Liver (tissue), 9 donors: ENCODE measurements around the gene LDLR. TPM values are rescaled to one million over a fixed set of nuclear protein-coding genes. Genes with fewer than 3 reads are reported as not detected.
A peak's percentile ranks its signal among the peaks of the same experiment; 100 is the strongest.

Experiments used
- DNase-seq: peaks from one replicate; pipeline ENCODE4 v3.0.0-alpha.2; 2017; ENCODE audit warnings: low spot score
- H3K27ac ChIP-seq, 2 donors: one replicate each; pipeline ENCODE4 v1.7.0; 2013; ENCODE audit warnings: inconsistent platforms in 2 of 2, low read length in 2 of 2, control low read depth in 1 of 2, low read depth in 1 of 2, mild to moderate bottlenecking in 1 of 2
- H3K27me3 ChIP-seq, 4 donors: one replicate each; pipeline versions ENCODE4 v1.6.1 to v1.7.0; 2013; ENCODE audit warnings: low read length in 3 of 4, inconsistent platforms in 1 of 4, mild to moderate bottlenecking in 1 of 4, moderate library complexity in 1 of 4; ENCODE audit not compliant: control insufficient read depth in 4 of 4, insufficient read depth in 4 of 4
- H3K36me3 ChIP-seq, 4 donors: one replicate each; pipeline versions ENCODE4 v1.6.1 to v1.7.0; 2013; ENCODE audit warnings: low read length in 3 of 4, mild to moderate bottlenecking in 3 of 4, low read depth in 1 of 4, moderate library complexity in 1 of 4; ENCODE audit not compliant: control insufficient read depth in 4 of 4, insufficient read depth in 3 of 4
- H3K4me1 ChIP-seq, 4 donors: one replicate each; pipeline versions ENCODE4 v1.6.1 to v1.7.0; 2013; ENCODE audit warnings: low read length in 3 of 4, mild to moderate bottlenecking in 3 of 4, moderate library complexity in 1 of 4; ENCODE audit not compliant: control insufficient read depth in 4 of 4, insufficient read depth in 4 of 4
- H3K4me3 ChIP-seq, 3 donors: one replicate each; pipeline versions ENCODE4 v1.6.1 to v1.7.0; 2013; ENCODE audit warnings: low read length in 3 of 3, control low read depth in 1 of 3, low read depth in 1 of 3, mild to moderate bottlenecking in 1 of 3
- H3K9ac ChIP-seq, 2 donors: one replicate each; pipeline ENCODE4 v1.7.0; 2013; ENCODE audit warnings: low read length in 2 of 2, mild to moderate bottlenecking in 2 of 2, moderate library complexity in 2 of 2, control low read depth in 1 of 2, low read depth in 1 of 2
- H3K9me3 ChIP-seq, 4 donors: one replicate each; pipeline versions ENCODE4 v1.6.1 to v1.7.0; 2013; ENCODE audit warnings: low read length in 3 of 4; ENCODE audit not compliant: control insufficient read depth in 4 of 4
- EGR1 ChIP-seq, 2 donors: IDR thresholded peaks; 2 replicates each; pipeline ENCODE4 v1.6.1; 2016 to 2018; ENCODE audit warnings: antibody characterized with exemption in 2 of 2, low read depth in 2 of 2
- FOXA1 ChIP-seq: IDR thresholded peaks from 2 replicates; pipeline ENCODE4 v1.6.1; 2016; ENCODE audit warnings: antibody characterized with exemption
- FOXA2 ChIP-seq: IDR thresholded peaks from 2 replicates; pipeline ENCODE4 v1.6.1; 2016; ENCODE audit warnings: antibody characterized with exemption
- GABPA ChIP-seq, 2 donors: IDR thresholded peaks in 1 of 2; conservative IDR thresholded peaks in 1 of 2; 2 replicates each; pipeline ENCODE4 v1.6.1; 2016; ENCODE audit warnings: antibody characterized with exemption in 2 of 2, mild to moderate bottlenecking in 1 of 2, moderate library complexity in 1 of 2
- HNF4A ChIP-seq, 2 donors: conservative IDR thresholded peaks; 2 replicates each; pipeline ENCODE4 v1.6.1; 2016; ENCODE audit warnings: antibody characterized with exemption in 2 of 2, mild to moderate bottlenecking in 2 of 2
- HNF4G ChIP-seq: IDR thresholded peaks from 2 replicates; pipeline ENCODE4 v1.6.1; 2016; ENCODE audit warnings: antibody characterized with exemption
- JUND ChIP-seq, 2 donors: IDR thresholded peaks; 2 replicates each; pipeline ENCODE4 v1.6.1; 2016; ENCODE audit warnings: antibody characterized with exemption in 2 of 2
- MAX ChIP-seq: IDR thresholded peaks from 2 replicates; pipeline ENCODE4 v1.6.1; 2016; ENCODE audit warnings: antibody characterized with exemption
- NR2F2 ChIP-seq: IDR thresholded peaks from 2 replicates; pipeline ENCODE4 v1.6.1; 2016; ENCODE audit warnings: antibody characterized with exemption
- RAD21 ChIP-seq, 2 donors: IDR thresholded peaks; 2 replicates each; pipeline ENCODE4 v1.6.1; 2016; ENCODE audit warnings: antibody characterized with exemption in 2 of 2, mild to moderate bottlenecking in 2 of 2
- RXRA ChIP-seq, 2 donors: IDR thresholded peaks; 2 replicates each; pipeline ENCODE4 v1.6.1; 2017 to 2018; ENCODE audit warnings: antibody characterized with exemption in 2 of 2, mild to moderate bottlenecking in 1 of 2
- SP1 ChIP-seq: IDR thresholded peaks from 2 replicates; pipeline ENCODE4 v1.6.1; 2018; ENCODE audit warnings: antibody characterized with exemption, mild to moderate bottlenecking
- TAF1 ChIP-seq: conservative IDR thresholded peaks from 2 replicates; pipeline ENCODE4 v1.6.1; 2016; ENCODE audit warnings: antibody characterized with exemption, mild to moderate bottlenecking
- YY1 ChIP-seq: IDR thresholded peaks from 2 replicates; pipeline ENCODE4 v1.6.1; 2016; ENCODE audit warnings: antibody characterized with exemption, mild to moderate bottlenecking
- ZBTB33 ChIP-seq: IDR thresholded peaks from 2 replicates; pipeline ENCODE4 v1.6.1; 2016; ENCODE audit warnings: antibody characterized with exemption
- WGBS: extraction: QIAGEN DNeasy Blood & Tissue Kit; methylation state at CpG from one replicate; pipeline ENCODE4 v1.1.7; 2013; 5-methylcytosine and 5-hydroxymethylcytosine counted together
- polyA plus RNA-seq, 2 donors: library from polyadenylated mRNA; stranded (reverse) in 1 of 2; unstranded in 1 of 2; fragments of 200-250 nt in 1 of 2; fragments of >200 nt in 1 of 2; fragmentation: Nextera tagmentation in 1 of 2; extraction: Ambion mirVana in 1 of 2; gene quantifications; one replicate each; pipeline versions ENCODE4 v1.2.1 to v1.2.3, GENCODE V29; 2013 to 2015
- total RNA-seq, 2 donors: library from RNA; depleted of rRNA; stranded (reverse); fragments of >200 nt; gene quantifications; one replicate each; pipeline ENCODE4 v1.2.3, GENCODE V29; 2014
- TF ChIP-seq, protein P1 (sequence below): fragments of 150-350 bp; IDR thresholded peaks from 2 replicates; pipeline ENCODE4 v1.5.1; 2017; ENCODE audit warnings: improper control_type of control experiment, low read depth, low read length; ENCODE audit not compliant: missing input control
- TF ChIP-seq, protein P2 (sequence below): IDR thresholded peaks from 2 replicates; pipeline ENCODE4 v1.6.1; 2016; ENCODE audit warnings: antibody characterized with exemption
- TF ChIP-seq, protein P3 (sequence below): IDR thresholded peaks from 2 replicates; pipeline ENCODE4 v1.6.1; 2016; ENCODE audit warnings: antibody characterized with exemption, mild to moderate bottlenecking
- donor health status: healthy.
- donor health status: healthy.
- donor health status: healthy.
- donor health status: healthy.
- donor health status: healthy.

The LDLR gene
- total and polyA plus RNA-seq, 4 donors: 17.3 to 141 (median 63.9) TPM

GRCh38 chr19:11141937-11142527 is 52.8 kb downstream of the LDLR start:
- no peak for TF ChIP-seq EGR1 (IDR thresholded peaks at IDR 0.05; ENCODE audit: low read depth in 2 of 2)
- no peak for TF ChIP-seq RXRA (IDR thresholded peaks at IDR 0.05)
- TF ChIP-seq ZBTB33: no peak
- Histone ChIP-seq H3K27ac (peak overlapping the region; percentile 79 to 95), H3K4me1 (peaks cover 13 to 50% (median 37%) of the 10 kb centered on the region in 4 donors), H3K9ac (no peak overlapping the region), H3K36me3 (no peaks in the 10 kb centered on the region), H3K4me3 (no peak overlapping the region), H3K27me3 (no peaks in the 10 kb centered on the region), H3K9me3 (no peaks in the 10 kb centered on the region)
- DNase-seq: no peak
- WGBS: 86% methylated on average over 9 of the region's 9 CpGs

GRCh38 chr19:11142528-11143171 is 53.4 kb downstream of the LDLR start:
- H3K27ac ChIP-seq: peak overlapping the region; percentile 79 to 95
- TF ChIP-seq, protein P1, sequence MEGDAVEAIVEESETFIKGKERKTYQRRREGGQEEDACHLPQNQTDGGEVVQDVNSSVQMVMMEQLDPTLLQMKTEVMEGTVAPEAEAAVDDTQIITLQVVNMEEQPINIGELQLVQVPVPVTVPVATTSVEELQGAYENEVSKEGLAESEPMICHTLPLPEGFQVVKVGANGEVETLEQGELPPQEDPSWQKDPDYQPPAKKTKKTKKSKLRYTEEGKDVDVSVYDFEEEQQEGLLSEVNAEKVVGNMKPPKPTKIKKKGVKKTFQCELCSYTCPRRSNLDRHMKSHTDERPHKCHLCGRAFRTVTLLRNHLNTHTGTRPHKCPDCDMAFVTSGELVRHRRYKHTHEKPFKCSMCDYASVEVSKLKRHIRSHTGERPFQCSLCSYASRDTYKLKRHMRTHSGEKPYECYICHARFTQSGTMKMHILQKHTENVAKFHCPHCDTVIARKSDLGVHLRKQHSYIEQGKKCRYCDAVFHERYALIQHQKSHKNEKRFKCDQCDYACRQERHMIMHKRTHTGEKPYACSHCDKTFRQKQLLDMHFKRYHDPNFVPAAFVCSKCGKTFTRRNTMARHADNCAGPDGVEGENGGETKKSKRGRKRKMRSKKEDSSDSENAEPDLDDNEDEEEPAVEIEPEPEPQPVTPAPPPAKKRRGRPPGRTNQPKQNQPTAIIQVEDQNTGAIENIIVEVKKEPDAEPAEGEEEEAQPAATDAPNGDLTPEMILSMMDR: no peak
- TF ChIP-seq JUND (IDR thresholded peaks at IDR 0.05) (peak; percentile 61 to 75), EGR1 (IDR thresholded peaks at IDR 0.05; ENCODE audit: low read depth in 2 of 2) (no peak), SP1 (peak; percentile 30), MAX (no peak), YY1 (peak; percentile 27), RAD21 (IDR thresholded peaks at IDR 0.05) (peak in 1 of 2 donors; percentile 9), RXRA (IDR thresholded peaks at IDR 0.05) (peak in 1 of 2 donors; percentile 18), ZBTB33 (no peak), NR2F2 (peak; percentile 20), TAF1 (no peak), HNF4G (no peak), GABPA (IDR thresholded peaks at IDR 0.05 in 1 of 2, conservative IDR thresholded peaks at IDR 0.05 in 1 of 2) (no peak), FOXA2 (no peak), FOXA1 (no peak), HNF4A (conservative IDR thresholded peaks at IDR 0.05) (no peak)
- TF ChIP-seq, protein P2, sequence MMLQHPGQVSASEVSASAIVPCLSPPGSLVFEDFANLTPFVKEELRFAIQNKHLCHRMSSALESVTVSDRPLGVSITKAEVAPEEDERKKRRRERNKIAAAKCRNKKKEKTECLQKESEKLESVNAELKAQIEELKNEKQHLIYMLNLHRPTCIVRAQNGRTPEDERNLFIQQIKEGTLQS: peak; percentile 49
- TF ChIP-seq, protein P3, sequence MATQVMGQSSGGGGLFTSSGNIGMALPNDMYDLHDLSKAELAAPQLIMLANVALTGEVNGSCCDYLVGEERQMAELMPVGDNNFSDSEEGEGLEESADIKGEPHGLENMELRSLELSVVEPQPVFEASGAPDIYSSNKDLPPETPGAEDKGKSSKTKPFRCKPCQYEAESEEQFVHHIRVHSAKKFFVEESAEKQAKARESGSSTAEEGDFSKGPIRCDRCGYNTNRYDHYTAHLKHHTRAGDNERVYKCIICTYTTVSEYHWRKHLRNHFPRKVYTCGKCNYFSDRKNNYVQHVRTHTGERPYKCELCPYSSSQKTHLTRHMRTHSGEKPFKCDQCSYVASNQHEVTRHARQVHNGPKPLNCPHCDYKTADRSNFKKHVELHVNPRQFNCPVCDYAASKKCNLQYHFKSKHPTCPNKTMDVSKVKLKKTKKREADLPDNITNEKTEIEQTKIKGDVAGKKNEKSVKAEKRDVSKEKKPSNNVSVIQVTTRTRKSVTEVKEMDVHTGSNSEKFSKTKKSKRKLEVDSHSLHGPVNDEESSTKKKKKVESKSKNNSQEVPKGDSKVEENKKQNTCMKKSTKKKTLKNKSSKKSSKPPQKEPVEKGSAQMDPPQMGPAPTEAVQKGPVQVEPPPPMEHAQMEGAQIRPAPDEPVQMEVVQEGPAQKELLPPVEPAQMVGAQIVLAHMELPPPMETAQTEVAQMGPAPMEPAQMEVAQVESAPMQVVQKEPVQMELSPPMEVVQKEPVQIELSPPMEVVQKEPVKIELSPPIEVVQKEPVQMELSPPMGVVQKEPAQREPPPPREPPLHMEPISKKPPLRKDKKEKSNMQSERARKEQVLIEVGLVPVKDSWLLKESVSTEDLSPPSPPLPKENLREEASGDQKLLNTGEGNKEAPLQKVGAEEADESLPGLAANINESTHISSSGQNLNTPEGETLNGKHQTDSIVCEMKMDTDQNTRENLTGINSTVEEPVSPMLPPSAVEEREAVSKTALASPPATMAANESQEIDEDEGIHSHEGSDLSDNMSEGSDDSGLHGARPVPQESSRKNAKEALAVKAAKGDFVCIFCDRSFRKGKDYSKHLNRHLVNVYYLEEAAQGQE: no peak
- no peak overlapping the region for H3K4me3 ChIP-seq
- no peaks in the 10 kb centered on the region for H3K9me3 ChIP-seq
- H3K9ac ChIP-seq: peak overlapping the region in 1 of 2 donors; percentile 41
- peaks cover 13 to 45% (median 34%) of the 10 kb centered on the region in 4 donors for H3K4me1 ChIP-seq
- no peaks in the 10 kb centered on the region for H3K36me3 ChIP-seq
- DNase-seq: peak; percentile 66
- no peaks in the 10 kb centered on the region for H3K27me3 ChIP-seq
- WGBS: 23% methylated on average over 22 of the region's 22 CpGs
